Measurements from ENCODE around the gene PCDH19. TPM values are rescaled to one million over a fixed set of nuclear protein-coding genes. Genes with fewer than 3 reads are reported as not detected.

The PCDH19 gene
- total RNA-seq, 1 donor from 2014 or later, result 47.5 TPM

DNA sequence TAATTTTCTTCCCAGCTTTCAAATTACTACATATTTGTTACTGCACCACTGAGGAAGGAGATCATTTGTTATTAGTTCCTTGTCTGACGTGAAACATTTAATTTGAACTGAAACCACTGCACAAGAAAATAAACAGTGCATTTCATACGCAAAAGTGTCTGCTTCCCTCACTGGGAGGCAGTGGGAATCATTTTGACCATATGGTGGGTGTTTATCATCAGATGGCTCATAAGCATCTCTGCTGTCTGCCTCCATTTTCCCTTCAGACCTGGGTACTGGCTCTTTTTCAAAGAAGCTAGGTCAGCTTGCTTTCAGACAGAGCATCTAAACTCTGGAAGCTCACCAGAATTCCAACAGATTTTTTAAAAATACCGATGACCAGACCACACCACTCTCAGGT lies 135.2 kb downstream of the PCDH19 start:
- Mint-ChIP-seq H3K36me3 (ENCODE audit: insufficient read depth) (no peaks in the 10 kb centered on the region), H3K4me3 (ENCODE audit: low read depth) (no peak overlapping the region), H3K4me1 (ENCODE audit: low read depth) (peaks cover 9% of the 10 kb centered on the region), H3K9me3 (ENCODE audit: low read depth) (no peaks in the 10 kb centered on the region), H3K27ac (no peak overlapping the region), H3K27me3 (no peaks in the 10 kb centered on the region)
- DNase-seq (ENCODE audit: low spot score, unreplicated experiment), result no peak
- TF ChIP-seq, protein P1, sequence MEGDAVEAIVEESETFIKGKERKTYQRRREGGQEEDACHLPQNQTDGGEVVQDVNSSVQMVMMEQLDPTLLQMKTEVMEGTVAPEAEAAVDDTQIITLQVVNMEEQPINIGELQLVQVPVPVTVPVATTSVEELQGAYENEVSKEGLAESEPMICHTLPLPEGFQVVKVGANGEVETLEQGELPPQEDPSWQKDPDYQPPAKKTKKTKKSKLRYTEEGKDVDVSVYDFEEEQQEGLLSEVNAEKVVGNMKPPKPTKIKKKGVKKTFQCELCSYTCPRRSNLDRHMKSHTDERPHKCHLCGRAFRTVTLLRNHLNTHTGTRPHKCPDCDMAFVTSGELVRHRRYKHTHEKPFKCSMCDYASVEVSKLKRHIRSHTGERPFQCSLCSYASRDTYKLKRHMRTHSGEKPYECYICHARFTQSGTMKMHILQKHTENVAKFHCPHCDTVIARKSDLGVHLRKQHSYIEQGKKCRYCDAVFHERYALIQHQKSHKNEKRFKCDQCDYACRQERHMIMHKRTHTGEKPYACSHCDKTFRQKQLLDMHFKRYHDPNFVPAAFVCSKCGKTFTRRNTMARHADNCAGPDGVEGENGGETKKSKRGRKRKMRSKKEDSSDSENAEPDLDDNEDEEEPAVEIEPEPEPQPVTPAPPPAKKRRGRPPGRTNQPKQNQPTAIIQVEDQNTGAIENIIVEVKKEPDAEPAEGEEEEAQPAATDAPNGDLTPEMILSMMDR (IDR thresholded peaks at IDR 0.05; ENCODE audit: unreplicated experiment), result no peak

DNA sequence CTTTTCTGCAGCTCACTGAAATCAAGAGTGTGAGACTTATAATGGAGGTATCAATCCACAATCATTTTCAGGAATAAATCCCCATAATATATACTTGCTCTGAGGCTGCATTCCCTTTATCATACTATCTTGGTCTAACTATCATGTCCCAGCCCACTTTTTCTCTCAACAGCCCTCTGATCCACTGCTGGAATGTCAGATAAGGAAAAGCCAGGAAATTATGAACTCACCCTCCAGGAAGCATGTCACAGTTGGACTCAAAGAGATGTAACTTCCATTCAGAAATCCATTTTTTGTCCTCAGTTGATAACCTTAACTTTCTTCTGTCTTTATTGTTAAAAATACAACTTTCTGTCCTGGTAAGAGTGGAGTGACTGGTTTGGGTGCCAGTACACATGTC lies 144.9 kb downstream of the PCDH19 start:
- Mint-ChIP-seq H3K4me3 (ENCODE audit: low read depth) (no peak overlapping the region), H3K9me3 (ENCODE audit: low read depth) (no peaks in the 10 kb centered on the region), H3K27ac (no peak overlapping the region), H3K4me1 (ENCODE audit: low read depth) (no peaks in the 10 kb centered on the region), H3K27me3 (no peaks in the 10 kb centered on the region), H3K36me3 (ENCODE audit: insufficient read depth) (no peaks in the 10 kb centered on the region)
- no peak for DNase-seq (ENCODE audit: low spot score, unreplicated experiment)
- TF ChIP-seq, protein P1 (IDR thresholded peaks at IDR 0.05; ENCODE audit: unreplicated experiment), result no peak

DNA sequence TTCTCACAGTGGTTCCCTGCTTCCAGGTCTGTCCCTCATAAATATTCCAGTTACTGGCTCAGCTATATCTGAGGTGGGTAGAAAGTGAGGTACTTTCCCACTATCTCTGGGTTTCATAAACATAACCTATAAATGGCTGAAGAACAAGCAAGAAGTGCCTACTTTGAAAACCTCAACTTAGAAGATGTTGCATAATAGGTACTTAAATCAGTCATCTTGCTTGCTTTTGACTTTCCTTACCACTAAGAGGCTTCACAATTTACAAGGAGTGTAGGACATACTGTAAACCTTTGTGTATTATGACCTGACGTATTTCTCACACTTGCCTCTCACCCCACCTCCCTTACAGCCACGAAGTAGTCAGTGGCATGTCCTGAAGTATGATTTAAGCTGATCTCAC lies 145.9 kb downstream of the PCDH19 start:
- no peak overlapping the region for H3K4me3 Mint-ChIP-seq (ENCODE audit: low read depth)
- H3K36me3 Mint-ChIP-seq (ENCODE audit: insufficient read depth), result no peaks in the 10 kb centered on the region
- H3K4me1 Mint-ChIP-seq (ENCODE audit: low read depth), result no peaks in the 10 kb centered on the region
- H3K9me3 Mint-ChIP-seq (ENCODE audit: low read depth), result no peaks in the 10 kb centered on the region
- TF ChIP-seq, protein P1 (IDR thresholded peaks at IDR 0.05; ENCODE audit: unreplicated experiment), result no peak
- DNase-seq (ENCODE audit: low spot score, unreplicated experiment), result no peak
- H3K27ac Mint-ChIP-seq, result no peak overlapping the region
- H3K27me3 Mint-ChIP-seq, result no peaks in the 10 kb centered on the region

DNA sequence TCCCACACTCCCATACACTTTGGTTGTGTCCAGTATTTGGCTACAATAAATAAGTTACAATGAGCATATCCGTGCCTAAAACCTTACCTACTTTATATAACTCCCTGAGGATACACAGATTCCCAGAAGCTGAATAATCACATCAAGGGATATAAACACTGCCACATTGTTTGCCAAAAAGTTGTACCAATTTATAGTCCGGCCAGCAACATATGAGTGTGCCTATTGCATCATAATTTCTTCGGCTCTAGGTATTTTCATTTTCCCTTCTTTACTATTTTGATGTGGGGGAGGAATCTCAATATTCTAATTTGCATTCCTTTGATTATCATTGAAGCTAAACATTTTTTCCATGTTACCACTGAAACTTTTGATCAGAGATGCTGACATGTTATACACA lies 146.4 kb downstream of the PCDH19 start:
- no peak overlapping the region for H3K4me3 Mint-ChIP-seq (ENCODE audit: low read depth)
- no peaks in the 10 kb centered on the region for H3K9me3 Mint-ChIP-seq (ENCODE audit: low read depth)
- no peak for DNase-seq (ENCODE audit: low spot score, unreplicated experiment)
- H3K36me3 Mint-ChIP-seq (ENCODE audit: insufficient read depth), result no peaks in the 10 kb centered on the region
- no peak overlapping the region for H3K27ac Mint-ChIP-seq
- H3K27me3 Mint-ChIP-seq, result no peaks in the 10 kb centered on the region
- no peaks in the 10 kb centered on the region for H3K4me1 Mint-ChIP-seq (ENCODE audit: low read depth)
- TF ChIP-seq, protein P1 (IDR thresholded peaks at IDR 0.05; ENCODE audit: unreplicated experiment), result no peak

DNA sequence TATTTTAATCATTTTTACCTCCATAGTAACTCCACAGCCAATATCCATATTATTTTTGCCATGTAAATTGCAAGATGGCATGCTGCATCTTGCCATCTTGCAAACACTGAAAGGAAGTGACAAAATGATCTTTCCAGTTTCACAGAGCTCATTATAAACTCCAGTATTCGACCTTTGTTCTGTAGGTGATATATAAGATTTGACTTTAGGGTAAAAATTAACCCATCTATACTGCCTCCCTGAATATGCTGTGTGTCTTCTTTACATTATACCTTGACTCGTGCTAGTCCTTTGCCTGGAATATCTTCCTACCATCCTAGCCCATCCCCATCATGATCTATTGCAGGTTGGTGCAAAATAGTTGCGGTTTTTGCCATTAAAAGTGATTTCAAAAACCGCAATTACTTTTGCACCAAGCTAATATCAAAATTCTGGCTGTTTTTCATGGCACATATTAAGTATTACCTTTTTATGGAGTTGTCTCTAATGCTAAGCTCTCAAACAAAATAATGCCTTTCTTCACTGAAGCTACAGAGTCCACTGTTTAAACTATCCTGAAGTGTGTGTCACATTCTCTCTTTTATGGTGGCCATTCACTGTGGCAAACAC lies 161.1 kb downstream of the PCDH19 start:
- Mint-ChIP-seq H3K4me1 (ENCODE audit: low read depth) (peaks cover 2% of the 10 kb centered on the region), H3K9me3 (ENCODE audit: low read depth) (peaks cover 14% of the 10 kb centered on the region), H3K36me3 (ENCODE audit: insufficient read depth) (peaks cover 2% of the 10 kb centered on the region), H3K4me3 (ENCODE audit: low read depth) (no peak overlapping the region), H3K27ac (no peak overlapping the region), H3K27me3 (no peaks in the 10 kb centered on the region)
- TF ChIP-seq, protein P1 (IDR thresholded peaks at IDR 0.05; ENCODE audit: unreplicated experiment), result no peak
- no peak for DNase-seq (ENCODE audit: low spot score, unreplicated experiment)

Data from progenitor cell of endocrine pancreas (in vitro differentiated cells).